Ishikawa (cell line): Measurements from ENCODE around the gene C1QC.

Source experiments
- MAX ChIP-seq: IDR thresholded peaks from 2 replicates; pipeline ENCODE4 v1.6.1; 2012
- TCF12 ChIP-seq: IDR thresholded peaks from 2 replicates; pipeline ENCODE4 v1.6.1; 2012; ENCODE audit warnings: low read depth
- YY1 ChIP-seq: IDR thresholded peaks from 2 replicates; pipeline ENCODE4 v1.6.1; 2012; ENCODE audit warnings: low read depth
- ZBTB7A ChIP-seq: IDR thresholded peaks from 2 replicates; pipeline ENCODE4 v1.6.1; 2012; ENCODE audit warnings: low read depth

- TF ChIP-seq MAX (no peak), YY1 (no peak), TCF12 (no peak), ZBTB7A (no peak)
Measured at GRCh38 chr1:22691031-22691753, 47.8 kb downstream of the C1QC start.
